Measurements from ENCODE around the gene HBG2.

HBG2 gene

DNA sequence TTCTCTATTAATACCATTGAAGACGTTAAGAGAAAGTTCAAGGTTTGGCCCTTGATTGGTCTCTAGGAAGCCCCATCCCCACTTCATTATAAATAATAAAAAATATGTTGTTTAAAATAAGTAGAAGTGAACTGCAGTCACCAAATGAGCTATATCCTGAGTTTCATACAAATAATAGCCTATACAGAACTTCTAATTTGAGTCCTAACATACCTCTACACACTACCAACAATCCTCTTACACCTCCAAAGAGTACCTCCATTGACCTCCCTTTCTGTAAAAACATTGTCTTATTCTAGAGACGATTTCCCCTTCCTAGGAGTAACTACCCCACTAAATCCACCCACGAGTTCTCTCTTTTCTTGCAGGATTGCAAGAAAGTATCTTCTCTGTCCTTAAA lies 13.1 kb downstream of the HBG2 start:
- H3K4me3 ChIP-seq (ENCODE audit: low read length) = no peak overlapping the region
- TF ChIP-seq, protein P1, sequence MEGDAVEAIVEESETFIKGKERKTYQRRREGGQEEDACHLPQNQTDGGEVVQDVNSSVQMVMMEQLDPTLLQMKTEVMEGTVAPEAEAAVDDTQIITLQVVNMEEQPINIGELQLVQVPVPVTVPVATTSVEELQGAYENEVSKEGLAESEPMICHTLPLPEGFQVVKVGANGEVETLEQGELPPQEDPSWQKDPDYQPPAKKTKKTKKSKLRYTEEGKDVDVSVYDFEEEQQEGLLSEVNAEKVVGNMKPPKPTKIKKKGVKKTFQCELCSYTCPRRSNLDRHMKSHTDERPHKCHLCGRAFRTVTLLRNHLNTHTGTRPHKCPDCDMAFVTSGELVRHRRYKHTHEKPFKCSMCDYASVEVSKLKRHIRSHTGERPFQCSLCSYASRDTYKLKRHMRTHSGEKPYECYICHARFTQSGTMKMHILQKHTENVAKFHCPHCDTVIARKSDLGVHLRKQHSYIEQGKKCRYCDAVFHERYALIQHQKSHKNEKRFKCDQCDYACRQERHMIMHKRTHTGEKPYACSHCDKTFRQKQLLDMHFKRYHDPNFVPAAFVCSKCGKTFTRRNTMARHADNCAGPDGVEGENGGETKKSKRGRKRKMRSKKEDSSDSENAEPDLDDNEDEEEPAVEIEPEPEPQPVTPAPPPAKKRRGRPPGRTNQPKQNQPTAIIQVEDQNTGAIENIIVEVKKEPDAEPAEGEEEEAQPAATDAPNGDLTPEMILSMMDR (IDR thresholded peaks at IDR 0.05; ENCODE audit: insufficient read depth, low read depth, low read length, missing control alignments) = no peak
- no peak for DNase-seq (ENCODE audit: low read depth)

DNA sequence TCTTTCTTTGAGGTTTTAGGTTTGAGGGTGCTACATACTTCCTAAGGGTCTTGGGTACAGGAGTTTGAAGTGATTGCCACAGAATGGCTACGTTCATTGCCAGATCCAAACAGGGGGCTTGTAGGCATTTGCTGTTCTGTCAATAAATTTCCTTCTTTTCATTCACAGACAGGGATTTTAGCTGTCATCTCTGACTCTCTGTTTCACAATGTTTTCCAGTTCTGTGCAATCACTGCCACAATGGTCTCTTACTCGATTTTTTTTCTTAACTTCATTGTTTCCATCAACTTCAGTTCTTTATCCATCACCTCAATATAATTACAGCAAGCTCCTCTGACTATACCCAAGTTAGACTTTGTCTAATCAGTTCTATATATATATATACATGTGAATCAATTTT lies 14.1 kb downstream of the HBG2 start:
- H3K4me3 ChIP-seq (ENCODE audit: low read length) = no peak overlapping the region
- no peak for DNase-seq (ENCODE audit: low read depth)
- TF ChIP-seq, protein P1 (IDR thresholded peaks at IDR 0.05; ENCODE audit: insufficient read depth, low read depth, low read length, missing control alignments) = no peak

DNA sequence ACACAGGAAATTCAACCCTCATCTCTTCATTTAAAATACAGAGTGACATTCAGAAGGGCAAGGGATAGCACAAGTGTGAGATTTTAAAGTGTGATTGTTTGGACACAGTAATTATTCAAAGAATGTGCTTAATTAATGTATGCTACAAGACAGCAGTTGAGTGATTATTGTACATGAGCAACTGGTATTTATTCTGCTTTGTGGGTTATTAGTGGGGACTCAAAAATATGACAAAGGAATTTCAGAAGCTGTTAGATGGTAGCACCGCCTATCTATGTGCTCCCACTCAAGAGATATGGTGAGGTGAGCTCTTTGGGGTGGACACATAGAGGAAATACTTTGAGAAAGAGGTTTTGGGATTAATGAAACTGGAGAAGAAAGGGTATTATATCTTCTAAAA lies 14.5 kb downstream of the HBG2 start:
- TF ChIP-seq, protein P1 (IDR thresholded peaks at IDR 0.05; ENCODE audit: insufficient read depth, low read depth, low read length, missing control alignments) = no peak
- no peak for DNase-seq (ENCODE audit: low read depth)
- no peak overlapping the region for H3K4me3 ChIP-seq (ENCODE audit: low read length)

DNA sequence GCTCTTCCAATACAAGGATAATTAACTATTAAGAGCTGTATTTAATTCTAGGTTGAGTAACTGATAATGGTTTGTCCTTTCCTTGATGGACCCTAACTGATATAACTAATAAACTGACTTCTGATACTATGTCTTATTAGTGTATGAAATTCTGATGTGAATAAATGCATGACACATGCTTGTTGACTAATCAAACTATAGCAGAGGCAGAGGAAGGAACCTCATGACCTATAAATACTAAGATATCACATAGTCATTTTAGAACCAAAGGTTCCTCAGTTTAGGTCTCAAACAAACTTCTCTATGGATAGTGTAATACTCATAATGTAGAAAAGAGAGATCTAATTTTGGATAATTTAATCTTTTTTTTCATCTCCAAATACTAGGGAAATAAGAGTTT lies 15.5 kb downstream of the HBG2 start:
- DNase-seq (ENCODE audit: low read depth) = peak; percentile 30
- TF ChIP-seq, protein P1 (IDR thresholded peaks at IDR 0.05; ENCODE audit: insufficient read depth, low read depth, low read length, missing control alignments) = no peak

DNA sequence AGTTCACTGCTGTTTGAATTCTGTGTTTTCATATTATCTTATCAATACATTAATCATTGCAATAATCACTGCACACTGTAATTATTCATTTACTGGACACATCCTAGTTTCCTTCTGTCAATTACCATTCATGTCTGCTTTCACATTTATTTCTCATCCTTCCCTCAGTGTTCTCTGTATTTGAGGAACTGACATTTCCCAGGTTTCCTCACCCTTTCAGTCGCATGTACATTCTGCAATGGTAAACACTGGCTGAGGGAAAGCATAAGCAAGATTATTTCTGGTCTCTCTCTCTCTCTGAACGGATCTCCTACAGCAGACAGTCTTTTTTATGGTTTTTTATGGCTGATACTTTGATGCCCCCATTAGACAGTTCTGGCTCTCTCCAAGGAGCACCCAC lies 16.1 kb downstream of the HBG2 start:
- DNase-seq (ENCODE audit: low read depth) = no peak
- no peak overlapping the region for H3K4me3 ChIP-seq (ENCODE audit: low read length)
- TF ChIP-seq, protein P1 (IDR thresholded peaks at IDR 0.05; ENCODE audit: insufficient read depth, low read depth, low read length, missing control alignments) = no peak

More for the DNA sequence above, 15.5 kb downstream of the HBG2 start:
- H3K4me3 ChIP-seq (ENCODE audit: low read length) = no peak overlapping the region

DNA sequence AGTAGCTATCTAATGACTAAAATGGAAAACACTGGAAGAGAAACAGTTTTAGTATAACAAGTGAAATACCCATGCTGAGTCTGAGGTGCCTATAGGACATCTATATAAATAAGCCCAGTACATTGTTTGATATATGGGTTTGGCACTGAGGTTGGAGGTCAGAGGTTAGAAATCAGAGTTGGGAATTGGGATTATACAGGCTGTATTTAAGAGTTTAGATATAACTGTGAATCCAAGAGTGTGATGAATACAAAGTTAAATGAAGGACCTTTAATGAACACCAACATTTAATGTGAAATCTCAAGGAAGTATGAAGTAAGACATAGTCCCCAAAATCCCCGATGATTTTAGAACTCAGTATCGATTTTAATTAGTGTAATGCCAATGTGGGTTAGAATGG lies 17.2 kb downstream of the HBG2 start:
- TF ChIP-seq, protein P1 (IDR thresholded peaks at IDR 0.05; ENCODE audit: insufficient read depth, low read depth, low read length, missing control alignments) = no peak
- H3K4me3 ChIP-seq (ENCODE audit: low read length) = no peak overlapping the region
- DNase-seq (ENCODE audit: low read depth) = no peak

DNA sequence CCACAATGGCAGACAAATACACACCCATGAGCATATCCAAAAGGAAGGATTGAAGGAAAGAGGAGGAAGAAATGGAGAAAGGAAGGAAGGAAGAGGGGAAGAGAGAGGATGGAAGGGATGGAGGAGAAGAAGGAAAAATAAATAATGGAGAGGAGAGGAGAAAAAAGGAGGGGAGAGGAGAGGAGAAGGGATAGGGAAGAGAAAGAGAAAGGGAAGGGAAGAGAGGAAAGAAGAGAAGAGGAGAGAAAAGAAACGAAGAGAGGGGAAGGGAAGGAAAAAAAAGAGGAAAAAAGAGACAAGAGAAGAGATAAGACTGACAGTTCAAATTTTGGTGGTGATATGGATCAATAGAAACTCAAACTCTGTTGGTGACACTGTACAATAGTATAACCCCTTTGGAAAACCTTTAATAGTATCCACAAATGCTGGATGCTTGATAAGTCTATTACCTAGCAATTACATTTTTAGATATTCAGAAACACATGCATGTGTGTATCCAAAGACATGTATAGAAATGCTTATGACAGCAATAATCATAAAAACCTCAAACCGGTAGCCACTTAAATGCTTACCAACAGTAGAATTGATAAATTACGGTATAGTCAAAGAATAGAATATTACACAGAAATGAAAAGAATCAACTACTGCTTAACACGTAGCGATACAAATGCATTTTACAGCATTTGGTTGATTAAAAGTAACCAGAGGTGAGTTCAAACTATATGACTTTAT lies 19.1 kb downstream of the HBG2 start:
- TF ChIP-seq, protein P1 (IDR thresholded peaks at IDR 0.05; ENCODE audit: insufficient read depth, low read depth, low read length, missing control alignments) = no peak
- H3K4me3 ChIP-seq (ENCODE audit: low read length) = no peak overlapping the region
- no peak for DNase-seq (ENCODE audit: low read depth)

All from epithelial cell of esophagus (primary cell).